ENCODE data around the gene USH1C. TPM values are rescaled to one million over a fixed set of nuclear protein-coding genes. Genes with fewer than 3 reads are reported as not detected.

USH1C gene
- total RNA-seq, 2 experiments from 2014 or later: not detected

DNA sequence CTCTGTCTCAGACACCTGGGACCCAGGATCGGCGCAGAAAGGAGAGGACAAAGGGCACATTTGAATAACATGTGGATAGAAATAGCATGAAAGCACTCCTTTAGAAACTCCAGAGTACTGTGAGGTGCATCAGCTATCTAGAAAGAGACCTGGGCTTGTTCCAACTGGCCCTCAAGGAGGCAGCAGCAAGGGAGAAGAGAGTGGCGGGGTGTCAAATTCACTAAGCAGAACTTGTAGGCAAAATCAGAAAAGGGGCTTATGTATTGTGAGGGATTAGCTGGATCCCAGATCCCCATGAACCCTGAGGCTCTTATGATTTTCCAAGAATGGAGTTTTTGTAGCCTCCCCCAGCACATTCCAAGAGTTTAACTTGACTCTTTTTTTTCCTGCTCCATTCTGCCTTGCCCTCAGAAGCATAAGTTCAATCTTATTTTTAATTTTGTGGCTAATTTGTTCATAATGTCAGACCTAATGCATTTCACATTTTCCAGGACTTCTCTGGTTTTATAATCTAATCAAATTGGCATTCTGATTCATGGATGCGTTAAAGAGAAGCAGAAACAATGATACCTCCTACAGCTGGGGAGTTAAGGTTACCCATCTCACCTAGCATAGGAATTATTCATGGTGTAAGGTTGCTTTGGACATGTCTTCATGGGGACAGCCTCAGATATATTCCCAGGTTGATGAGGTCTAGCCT, 33.6 kb downstream of the USH1C start:
- ChIA-PET POLR2A (no interaction called here), CTCF (interaction anchor here (0.6 to 0.7 kb wide), 2 partner anchors 52 to 122 kb away, joined by 3 read pairs; partner anchors contain the start of gene KCNJ11)
- Mint-ChIP-seq H3K9me3 (no peaks in the 10 kb centered on the region), H3K27me3 (peaks cover 8% of the 10 kb centered on the region), H3K36me3 (ENCODE audit: low read depth) (no peaks in the 10 kb centered on the region), H3K4me3 (no peak overlapping the region), H3K4me1 (no peaks in the 10 kb centered on the region), H3K27ac (no peak overlapping the region)
- DNase-seq: no peak

DNA sequence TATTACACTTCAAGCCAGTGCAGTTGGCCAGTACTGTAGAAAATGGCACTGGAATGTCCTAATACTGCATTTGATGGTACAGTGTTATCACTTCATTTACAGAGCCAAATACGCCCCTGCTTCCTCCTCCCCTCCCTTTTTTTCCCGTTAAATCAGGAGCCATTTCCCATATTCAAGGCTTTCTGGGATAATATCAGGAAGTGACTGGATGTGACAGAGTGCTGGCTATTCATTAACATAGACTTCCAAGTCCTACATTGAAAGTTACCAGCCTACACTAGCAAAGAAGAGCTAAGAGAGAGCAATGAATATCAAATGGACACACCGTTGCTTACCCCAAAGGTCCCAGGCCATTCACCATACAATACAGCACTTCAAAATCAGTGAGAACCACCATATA, 35.4 kb downstream of the USH1C start:
- H3K27ac Mint-ChIP-seq: no peak overlapping the region
- H3K9me3 Mint-ChIP-seq: no peaks in the 10 kb centered on the region
- no peak for DNase-seq
- no peaks in the 10 kb centered on the region for H3K36me3 Mint-ChIP-seq (ENCODE audit: low read depth)
- CTCF ChIA-PET: interaction anchor here (1.0 to 1.9 kb wide), 5 partner anchors 19 to 431 kb away, joined by 3 to 7 read pairs (median 4); partner anchors contain the start of gene RPS13
- no peak overlapping the region for H3K4me3 Mint-ChIP-seq
- no peaks in the 10 kb centered on the region for H3K4me1 Mint-ChIP-seq
- POLR2A ChIA-PET: interaction anchor here (1.2 kb wide), 1 partner anchor 8 kb away, joined by 3 read pairs; no protein-coding TSS in a partner anchor
- peaks cover 5% of the 10 kb centered on the region for H3K27me3 Mint-ChIP-seq

DNA sequence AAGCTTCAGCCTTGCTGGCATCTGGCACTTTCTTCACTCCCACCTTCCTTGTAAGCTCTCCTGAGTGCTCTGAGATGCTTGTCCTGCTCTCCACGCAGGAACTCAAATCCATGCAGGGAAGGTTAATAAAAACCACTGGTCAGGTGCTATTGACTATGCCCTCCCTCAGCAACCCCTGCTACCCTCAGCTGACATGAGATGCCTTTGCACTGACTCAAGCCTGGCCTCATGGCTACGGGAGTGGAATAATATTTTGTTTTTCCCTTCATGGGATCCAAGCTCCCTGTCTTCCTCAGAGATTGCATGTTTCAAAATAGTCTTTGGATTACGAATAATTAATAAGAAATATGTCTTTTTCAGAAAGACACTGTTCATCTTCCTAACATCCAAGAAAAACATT, 35.9 kb downstream of the USH1C start:
- Mint-ChIP-seq H3K36me3 (ENCODE audit: low read depth) (no peaks in the 10 kb centered on the region), H3K9me3 (no peaks in the 10 kb centered on the region), H3K4me3 (no peak overlapping the region), H3K27ac (no peak overlapping the region), H3K27me3 (peaks cover 5% of the 10 kb centered on the region), H3K4me1 (no peaks in the 10 kb centered on the region)
- DNase-seq: no peak
- ChIA-PET CTCF (interaction anchor here (1.0 to 1.9 kb wide), 6 partner anchors 20 to 278 kb away, joined by 3 to 8 read pairs (median 4); no protein-coding TSS in a partner anchor), POLR2A (interaction anchor here (1.2 kb wide), 1 partner anchor 9 kb away, joined by 3 read pairs; no protein-coding TSS in a partner anchor)

- H3K27me3 Mint-ChIP-seq: peaks cover 2% of the 10 kb centered on the region
- POLR2A ChIA-PET: interaction anchor here (1.2 kb wide), 1 partner anchor 9 kb away, joined by 3 read pairs; no protein-coding TSS in a partner anchor
- H3K36me3 Mint-ChIP-seq (ENCODE audit: low read depth): no peaks in the 10 kb centered on the region
- no peak for DNase-seq
- CTCF ChIA-PET: interaction anchor here (1.0 to 1.9 kb wide), 6 partner anchors 20 to 278 kb away, joined by 3 to 8 read pairs (median 4); no protein-coding TSS in a partner anchor
- H3K4me3 Mint-ChIP-seq: no peak overlapping the region
- H3K27ac Mint-ChIP-seq: no peak overlapping the region
- H3K9me3 Mint-ChIP-seq: no peaks in the 10 kb centered on the region
- no peaks in the 10 kb centered on the region for H3K4me1 Mint-ChIP-seq
Measured at GRCh38 chr11:17507773-17508172, 36.4 kb downstream of the USH1C start.

- peaks cover 2% of the 10 kb centered on the region for H3K27me3 Mint-ChIP-seq
- CTCF ChIA-PET: interaction anchor here (1.5 to 5.0 kb wide), 3 partner anchors 21 to 123 kb away, joined by 7 to 46 read pairs (median 8); no protein-coding TSS in a partner anchor
- no peaks in the 10 kb centered on the region for H3K9me3 Mint-ChIP-seq
- no peaks in the 10 kb centered on the region for H3K4me1 Mint-ChIP-seq
- no peaks in the 10 kb centered on the region for H3K36me3 Mint-ChIP-seq (ENCODE audit: low read depth)
- no peak overlapping the region for H3K27ac Mint-ChIP-seq
- POLR2A ChIA-PET: no interaction called here
- H3K4me3 Mint-ChIP-seq: no peak overlapping the region
- no peak for DNase-seq
Measured at GRCh38 chr11:17506942-17507341, 37.3 kb downstream of the USH1C start.

GRCh38 chr11:17506314-17506713, 37.9 kb downstream of the USH1C start:
- Mint-ChIP-seq H3K9me3 (no peaks in the 10 kb centered on the region), H3K27me3 (no peaks in the 10 kb centered on the region), H3K4me3 (no peak overlapping the region), H3K36me3 (ENCODE audit: low read depth) (no peaks in the 10 kb centered on the region), H3K4me1 (no peaks in the 10 kb centered on the region), H3K27ac (no peak overlapping the region)
- CTCF ChIA-PET: interaction anchor here (1.0 to 5.0 kb wide), 2 partner anchors 119 to 123 kb away, joined by 3 to 46 read pairs; no protein-coding TSS in a partner anchor
- DNase-seq: no peak
- POLR2A ChIA-PET: no interaction called here

- POLR2A ChIA-PET: interaction anchor here (1.2 kb wide), 1 partner anchor 275 kb away, joined by 3 read pairs; no protein-coding TSS in a partner anchor
- Mint-ChIP-seq H3K27ac (no peak overlapping the region), H3K27me3 (no peaks in the 10 kb centered on the region), H3K4me1 (no peaks in the 10 kb centered on the region), H3K4me3 (no peak overlapping the region), H3K9me3 (no peaks in the 10 kb centered on the region), H3K36me3 (ENCODE audit: low read depth) (no peaks in the 10 kb centered on the region)
- no peak for DNase-seq
- CTCF ChIA-PET: interaction anchor here (0.9 to 5.0 kb wide), 4 partner anchors 23 to 275 kb away, joined by 4 to 46 read pairs (median 6); partner anchors contain the start of gene KCNJ11
Measured at GRCh38 chr11:17505146-17505545, 39.1 kb downstream of the USH1C start.

DNA sequence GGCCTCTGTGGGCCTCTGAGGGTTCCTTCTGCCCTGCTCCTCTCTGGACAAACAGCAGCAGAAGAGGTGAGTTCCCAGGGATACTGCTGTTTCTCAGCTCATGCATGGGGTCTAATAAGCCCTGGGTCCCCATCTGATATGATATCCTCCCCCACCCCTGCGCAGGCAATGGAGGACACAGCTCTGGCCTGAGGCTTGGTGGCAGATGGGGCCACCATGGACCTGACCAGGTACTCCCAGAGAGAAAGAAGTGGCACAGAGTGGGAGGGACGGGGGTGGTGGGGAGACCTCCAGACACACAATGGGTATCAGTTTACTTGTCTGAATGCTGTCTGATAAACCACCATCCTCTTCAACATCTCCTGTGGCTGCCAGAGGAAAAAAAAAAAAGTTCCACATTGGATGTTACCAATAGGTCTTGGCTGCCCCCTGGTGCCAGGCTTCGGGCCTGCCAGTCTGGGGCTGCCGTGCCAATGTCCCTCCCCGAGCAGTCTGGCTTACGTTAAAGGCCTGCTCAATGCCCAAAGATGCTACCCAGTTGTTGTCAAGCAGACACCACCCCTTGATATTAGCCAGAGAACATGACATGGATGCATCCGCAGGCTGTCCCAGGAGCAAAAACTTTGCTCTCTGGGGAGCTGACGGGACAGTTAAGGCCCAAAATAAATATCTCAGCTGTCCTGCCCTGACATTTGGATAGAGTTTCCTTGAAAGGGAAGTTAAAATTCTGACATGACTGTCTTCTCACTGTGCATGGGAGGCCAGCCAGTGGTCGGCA, 39.7 kb downstream of the USH1C start:
- POLR2A ChIA-PET: interaction anchor here (1.2 kb wide), 2 partner anchors 120 to 275 kb away, joined by 3 read pairs; no protein-coding TSS in a partner anchor
- H3K27me3 Mint-ChIP-seq: no peaks in the 10 kb centered on the region
- CTCF ChIA-PET: interaction anchor here (0.7 to 5.0 kb wide), 9 partner anchors 24 to 274 kb away, joined by 3 to 46 read pairs (median 4); partner anchors contain the start of gene KCNJ11
- no peak overlapping the region for H3K27ac Mint-ChIP-seq
- peak; percentile 77 for DNase-seq
- no peaks in the 10 kb centered on the region for H3K9me3 Mint-ChIP-seq
- H3K4me1 Mint-ChIP-seq: no peaks in the 10 kb centered on the region
- H3K36me3 Mint-ChIP-seq (ENCODE audit: low read depth): no peaks in the 10 kb centered on the region
- H3K4me3 Mint-ChIP-seq: no peak overlapping the region

DNA sequence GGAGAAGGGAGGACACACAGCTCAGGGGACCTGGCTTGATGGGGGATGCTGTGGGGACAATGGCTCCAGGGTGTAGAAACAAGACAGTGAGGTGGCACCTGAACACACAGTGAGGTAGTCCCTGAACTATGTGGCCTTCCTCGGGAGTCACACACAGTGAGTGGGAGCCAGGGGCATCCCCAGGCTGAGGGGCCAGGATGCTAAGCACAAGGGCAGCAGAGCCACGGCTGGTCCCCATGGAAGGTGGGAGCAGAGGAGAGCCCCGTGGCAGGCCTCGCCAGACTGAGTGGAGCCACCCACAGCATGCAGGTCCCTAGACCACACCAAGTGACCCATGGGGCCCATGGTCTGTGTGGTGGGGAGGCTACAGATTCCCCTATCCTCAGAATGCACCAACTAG, 41.6 kb downstream of the USH1C start:
- DNase-seq: no peak
- no peaks in the 10 kb centered on the region for H3K36me3 Mint-ChIP-seq (ENCODE audit: low read depth)
- H3K4me3 Mint-ChIP-seq: no peak overlapping the region
- CTCF ChIA-PET: interaction anchor here (0.6 to 5.0 kb wide), 3 partner anchors 119 to 287 kb away, joined by 3 to 46 read pairs (median 14); no protein-coding TSS in a partner anchor
- H3K9me3 Mint-ChIP-seq: no peaks in the 10 kb centered on the region
- POLR2A ChIA-PET: no interaction called here
- no peak overlapping the region for H3K27ac Mint-ChIP-seq
- H3K4me1 Mint-ChIP-seq: no peaks in the 10 kb centered on the region
- peaks cover 3% of the 10 kb centered on the region for H3K27me3 Mint-ChIP-seq

- Mint-ChIP-seq H3K36me3 (ENCODE audit: low read depth) (no peaks in the 10 kb centered on the region), H3K4me1 (no peaks in the 10 kb centered on the region), H3K9me3 (no peaks in the 10 kb centered on the region), H3K27ac (no peak overlapping the region), H3K4me3 (no peak overlapping the region), H3K27me3 (peaks cover 6% of the 10 kb centered on the region)
- CTCF ChIA-PET: interaction anchor here (2.0 kb wide), 1 partner anchor 117 kb away, joined by 5 read pairs; no protein-coding TSS in a partner anchor
- POLR2A ChIA-PET: no interaction called here
- no peak for DNase-seq
Measured at GRCh38 chr11:17500673-17501072, 43.5 kb downstream of the USH1C start.

DNA sequence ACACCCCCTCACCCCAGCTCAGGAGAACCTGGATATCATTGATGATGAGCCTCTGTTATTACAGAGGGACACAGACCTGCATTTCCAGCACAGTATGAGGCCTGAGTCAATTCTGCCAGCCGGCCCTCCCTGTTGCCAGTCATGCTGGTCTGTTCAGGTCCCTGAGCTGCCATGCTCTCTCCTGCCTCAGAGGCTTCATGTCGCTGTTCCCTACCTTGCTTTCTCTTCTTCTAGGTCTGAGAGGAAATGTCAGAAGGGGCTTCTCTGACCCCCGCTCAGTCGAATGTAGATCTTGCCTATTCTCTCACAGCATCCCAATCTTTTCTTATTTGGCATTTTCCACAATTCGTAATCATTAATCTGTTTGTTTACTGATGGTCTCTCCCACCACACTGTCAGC, 45.7 kb downstream of the USH1C start:
- Mint-ChIP-seq H3K4me3 (no peak overlapping the region), H3K4me1 (no peaks in the 10 kb centered on the region), H3K27me3 (peaks cover 6% of the 10 kb centered on the region), H3K27ac (no peak overlapping the region), H3K36me3 (ENCODE audit: low read depth) (no peaks in the 10 kb centered on the region), H3K9me3 (no peaks in the 10 kb centered on the region)
- DNase-seq: no peak
- POLR2A ChIA-PET: no interaction called here
- CTCF ChIA-PET: interaction anchor here (0.9 to 1.3 kb wide), 2 partner anchors 110 to 269 kb away, joined by 3 read pairs; partner anchors contain the start of gene KCNJ11

DNA sequence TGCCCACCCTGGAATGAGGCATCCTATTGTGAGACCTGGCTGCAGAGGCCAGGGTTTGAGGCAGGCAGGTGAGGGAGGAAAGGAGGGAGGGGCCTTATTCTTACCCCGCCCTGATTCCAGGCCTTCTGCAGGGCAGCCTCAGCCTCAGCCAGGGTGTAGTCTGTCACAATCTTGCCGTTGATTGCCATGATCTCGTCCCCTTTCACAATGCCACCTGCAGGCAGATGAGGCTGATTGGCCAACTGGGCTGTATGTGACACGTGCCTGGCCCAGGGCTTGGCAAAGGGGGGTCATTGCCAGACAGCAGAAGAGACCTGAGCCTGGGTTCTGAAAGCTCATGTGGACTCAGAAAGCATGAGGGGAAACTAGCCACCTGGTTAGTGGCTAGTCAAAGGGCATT, 46.2 kb downstream of the USH1C start:
- ChIA-PET POLR2A (no interaction called here), CTCF (interaction anchor here (0.9 to 1.3 kb wide), 2 partner anchors 110 to 268 kb away, joined by 3 read pairs; partner anchors contain the start of gene KCNJ11)
- Mint-ChIP-seq H3K9me3 (no peaks in the 10 kb centered on the region), H3K27ac (no peak overlapping the region), H3K4me1 (no peaks in the 10 kb centered on the region), H3K27me3 (peaks cover 6% of the 10 kb centered on the region), H3K36me3 (ENCODE audit: low read depth) (no peaks in the 10 kb centered on the region), H3K4me3 (no peak overlapping the region)
- no peak for DNase-seq

DNA sequence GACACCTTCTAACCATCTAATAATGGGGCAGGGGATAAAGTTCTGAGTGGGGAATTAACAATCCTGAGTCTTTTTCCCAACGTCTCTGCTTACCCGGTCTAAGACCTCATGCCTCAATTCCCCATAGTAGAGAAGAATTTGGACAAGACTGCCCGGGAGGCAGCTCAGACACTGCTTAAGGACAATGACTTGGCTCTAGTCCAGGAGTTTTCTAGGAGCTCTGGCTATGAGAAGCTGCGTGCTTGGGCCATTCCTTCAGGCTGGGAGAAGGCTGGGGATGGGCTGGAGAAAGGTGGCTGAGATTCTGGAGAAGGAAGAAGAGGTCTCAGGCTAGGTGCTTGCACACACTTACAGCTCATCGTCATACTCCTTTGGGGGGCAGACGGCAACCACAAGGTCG, 47.8 kb downstream of the USH1C start:
- no peak for DNase-seq
- Mint-ChIP-seq H3K27ac (no peak overlapping the region), H3K9me3 (no peaks in the 10 kb centered on the region), H3K4me1 (no peaks in the 10 kb centered on the region), H3K27me3 (peaks cover 6% of the 10 kb centered on the region), H3K4me3 (no peak overlapping the region), H3K36me3 (ENCODE audit: low read depth) (no peaks in the 10 kb centered on the region)
- ChIA-PET CTCF (no interaction called here), POLR2A (no interaction called here)

All from activated CD4-positive, alpha-beta memory T cell treated with anti-CD3 and anti-CD28 coated beads, Interleukin-2, amount 10 ng/mL, durations not matched to agents 7 days and 5 days (primary cell).